ENCODE measurements around the gene AKAP10.

The AKAP10 gene

DNA sequence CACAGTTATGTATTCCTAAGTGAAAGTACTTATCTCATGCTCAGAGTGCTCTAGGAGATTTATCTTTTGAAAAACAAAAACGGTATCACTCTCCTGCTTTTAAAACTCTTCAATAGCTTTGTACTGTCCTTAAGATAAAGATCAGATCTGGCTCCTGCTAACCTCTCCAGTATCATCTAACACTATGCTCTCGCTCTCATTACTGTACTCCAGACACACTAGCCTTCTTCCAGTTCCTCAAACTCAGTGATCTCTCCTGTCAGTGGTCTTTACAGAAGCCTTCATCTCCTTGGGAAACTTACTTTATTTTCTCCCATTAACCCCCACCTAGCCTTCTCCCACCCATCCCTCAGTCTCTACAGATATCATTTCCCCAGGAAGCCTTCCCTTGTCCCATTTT lies 120.0 kb downstream of the AKAP10 start:
- DNase-seq: no peak

Data from stimulated activated CD4-positive, alpha-beta T cell treated with anti-CD3 and anti-CD28 coated beads, Interleukin-4, amount 100 ng/mL, for 4 hours (primary cell).